Stimulated activated naive B cell treated with anti-CD40 and anti-IgM and Interleukin-4, amounts not matched to agents 10 μg/mL and 1 μg/mL and 100 μg/mL, for 72 hours (primary cell): ENCODE results near the gene CD300H.

Experiments used
- ATAC-seq, 2 donors: fragments of 150-1000 bp; cut with Tn5 transposase; replicated peaks; 2 replicates each; pipeline ENCODE4 v1.10.0; 2021; ENCODE audit warnings: moderate library complexity in 1 of 2
- DNase-seq: peaks from one replicate; pipeline ENCODE4 v3.0.0; 2021
- H3K27ac Mint-ChIP-seq: one replicate; pipeline ENCODE4 v1.8.0; 2022; ENCODE audit warnings: mild to moderate bottlenecking, mixed read lengths
- H3K27me3 Mint-ChIP-seq, 2 donors: one replicate each; pipeline ENCODE4 v1.8.0; 2022; ENCODE audit warnings: mixed read lengths in 2 of 2
- H3K36me3 Mint-ChIP-seq, 2 donors: one replicate each; pipeline ENCODE4 v1.8.0; 2022; ENCODE audit warnings: mixed read lengths in 2 of 2, mild to moderate bottlenecking in 1 of 2
- H3K4me1 Mint-ChIP-seq, 2 donors: one replicate each; pipeline ENCODE4 v1.8.0; 2022; ENCODE audit warnings: mixed read lengths in 2 of 2, mild to moderate bottlenecking in 1 of 2
- H3K4me3 Mint-ChIP-seq, 2 donors: one replicate each; pipeline ENCODE4 v1.8.0; 2022; ENCODE audit warnings: mild to moderate bottlenecking in 2 of 2, mixed read lengths in 2 of 2, moderate library complexity in 1 of 2
- H3K9me3 Mint-ChIP-seq, 2 donors: one replicate each; pipeline ENCODE4 v1.8.0; 2022; ENCODE audit warnings: mixed read lengths in 2 of 2, mild to moderate bottlenecking in 1 of 2

The CD300H gene

GRCh38 chr17:74599023-74599399 is 31.7 kb upstream of the CD300H start:
- ATAC-seq (peak; percentile 31 to 33), DNase-seq (no peak)
- Mint-ChIP-seq H3K9me3 (peaks cover 2 to 3% of the 10 kb centered on the region in 2 donors), H3K27ac (no peak overlapping the region), H3K36me3 (peaks cover 0 to 1% of the 10 kb centered on the region in 2 donors), H3K4me3 (no peak overlapping the region), H3K4me1 (peaks cover 25 to 46% of the 10 kb centered on the region in 2 donors), H3K27me3 (peaks cover 26 to 38% of the 10 kb centered on the region in 2 donors)

- peaks cover 24 to 41% of the 10 kb centered on the region in 2 donors for H3K4me1 Mint-ChIP-seq
Observed at GRCh38 chr17:74598346-74599022, 31.2 kb upstream of the CD300H start.

GRCh38 chr17:74597069-74597790 is 29.9 kb upstream of the CD300H start:
- peaks cover 2 to 3% of the 10 kb centered on the region in 2 donors for H3K9me3 Mint-ChIP-seq

More at GRCh38 chr17:74598346-74599022, 31.2 kb upstream of the CD300H start:
- Mint-ChIP-seq H3K27me3 (peaks cover 26 to 38% of the 10 kb centered on the region in 2 donors), H3K9me3 (peaks cover 2 to 3% of the 10 kb centered on the region in 2 donors), H3K27ac (no peak overlapping the region), H3K4me3 (no peak overlapping the region), H3K36me3 (peaks cover 0 to 1% of the 10 kb centered on the region in 2 donors)
- ATAC-seq (peak in 1 of 2 donors; percentile 14), DNase-seq (no peak)

GRCh38 chr17:74595037-74595750 is 27.9 kb upstream of the CD300H start:
- no peak overlapping the region for H3K4me3 Mint-ChIP-seq
- no peak for ATAC-seq
- peaks cover 3% of the 10 kb centered on the region in 2 donors for H3K9me3 Mint-ChIP-seq
- no peaks in the 10 kb centered on the region for H3K36me3 Mint-ChIP-seq
- peaks cover 14 to 28% of the 10 kb centered on the region in 2 donors for H3K27me3 Mint-ChIP-seq
- H3K27ac Mint-ChIP-seq: no peak overlapping the region
- peaks cover 24 to 28% of the 10 kb centered on the region in 2 donors for H3K4me1 Mint-ChIP-seq
- no peak for DNase-seq

More at GRCh38 chr17:74597069-74597790, 29.9 kb upstream of the CD300H start:
- no peak overlapping the region for H3K4me3 Mint-ChIP-seq
- ATAC-seq (no peak), DNase-seq (no peak)
- peaks cover 18 to 36% of the 10 kb centered on the region in 2 donors for H3K27me3 Mint-ChIP-seq
- H3K4me1 Mint-ChIP-seq: peaks cover 24 to 35% of the 10 kb centered on the region in 2 donors
- no peak overlapping the region for H3K27ac Mint-ChIP-seq
- H3K36me3 Mint-ChIP-seq: peaks cover 0 to 1% of the 10 kb centered on the region in 2 donors

- Mint-ChIP-seq H3K27me3 (peaks cover 17 to 21% of the 10 kb centered on the region in 2 donors), H3K9me3 (peaks cover 3% of the 10 kb centered on the region in 2 donors), H3K4me3 (no peak within 1 kb of the TSS), H3K27ac (no peak within 1 kb of the TSS), H3K4me1 (peaks cover 9 to 10% of the 10 kb centered on the region in 2 donors), H3K36me3 (no peaks in the 10 kb centered on the region)
- DNase-seq (no peak), ATAC-seq (peak; percentile 90 to 91)
Observed at GRCh38 chr17:74592087-74592990, 25.0 kb upstream of the CD300H start, which contains the start of gene CD300LD. TSS of gene CD300LD (minus strand) at chr17:74592283. CDS start at chr17:74592202, 81 bp downstream.

GRCh38 chr17:74591503-74591902 is 24.2 kb upstream of the CD300H start:
- Mint-ChIP-seq H3K4me1 (peaks cover 9 to 10% of the 10 kb centered on the region in 2 donors), H3K27ac (no peak overlapping the region), H3K4me3 (no peak overlapping the region), H3K9me3 (peaks cover 0 to 2% of the 10 kb centered on the region in 2 donors), H3K36me3 (no peaks in the 10 kb centered on the region), H3K27me3 (peaks cover 21 to 22% of the 10 kb centered on the region in 2 donors)
- no peak for DNase-seq
- no peak for ATAC-seq

GRCh38 chr17:74585711-74586110 is 18.4 kb upstream of the CD300H start:
- H3K4me1 Mint-ChIP-seq: no peaks in the 10 kb centered on the region
- peaks cover 24 to 35% of the 10 kb centered on the region in 2 donors for H3K27me3 Mint-ChIP-seq
- no peak overlapping the region for H3K4me3 Mint-ChIP-seq

GRCh38 chr17:74584292-74585060 is 17.2 kb upstream of the CD300H start:
- H3K4me1 Mint-ChIP-seq: peaks cover 0 to 7% of the 10 kb centered on the region in 2 donors
- no peaks in the 10 kb centered on the region for H3K36me3 Mint-ChIP-seq
- no peak for ATAC-seq
- H3K9me3 Mint-ChIP-seq: peaks cover 0 to 3% of the 10 kb centered on the region in 2 donors
- no peak overlapping the region for H3K27ac Mint-ChIP-seq
- DNase-seq: no peak
- no peak overlapping the region for H3K4me3 Mint-ChIP-seq
- H3K27me3 Mint-ChIP-seq: peaks cover 18 to 35% of the 10 kb centered on the region in 2 donors

More at GRCh38 chr17:74585711-74586110, 18.4 kb upstream of the CD300H start:
- no peak overlapping the region for H3K27ac Mint-ChIP-seq
- H3K9me3 Mint-ChIP-seq: peaks cover 0 to 3% of the 10 kb centered on the region in 2 donors
- no peaks in the 10 kb centered on the region for H3K36me3 Mint-ChIP-seq
- ATAC-seq (no peak), DNase-seq (no peak)

- H3K27me3 Mint-ChIP-seq: peaks cover 18 to 37% of the 10 kb centered on the region in 2 donors
- H3K4me1 Mint-ChIP-seq: peaks cover 2 to 14% of the 10 kb centered on the region in 2 donors
- H3K36me3 Mint-ChIP-seq: no peaks in the 10 kb centered on the region
- DNase-seq (no peak), ATAC-seq (no peak)
- no peak overlapping the region for H3K27ac Mint-ChIP-seq
- H3K4me3 Mint-ChIP-seq: no peak overlapping the region
- peaks cover 0 to 3% of the 10 kb centered on the region in 2 donors for H3K9me3 Mint-ChIP-seq
Observed at GRCh38 chr17:74582633-74583032, 15.3 kb upstream of the CD300H start.

GRCh38 chr17:74579900-74580299 is 12.6 kb upstream of the CD300H start:
- no peak overlapping the region for H3K27ac Mint-ChIP-seq
- peaks cover 0 to 3% of the 10 kb centered on the region in 2 donors for H3K9me3 Mint-ChIP-seq
- peaks cover 23 to 30% of the 10 kb centered on the region in 2 donors for H3K27me3 Mint-ChIP-seq
- DNase-seq (no peak), ATAC-seq (no peak)
- no peak overlapping the region for H3K4me3 Mint-ChIP-seq
- no peaks in the 10 kb centered on the region for H3K36me3 Mint-ChIP-seq
- H3K4me1 Mint-ChIP-seq: peaks cover 2 to 14% of the 10 kb centered on the region in 2 donors

- no peak overlapping the region for H3K4me3 Mint-ChIP-seq
- no peak for ATAC-seq
Observed at GRCh38 chr17:74578979-74579378, 11.7 kb upstream of the CD300H start.

GRCh38 chr17:74574489-74575142 is 7.3 kb upstream of the CD300H start:
- Mint-ChIP-seq H3K27ac (peak overlapping the region; percentile 56), H3K36me3 (no peaks in the 10 kb centered on the region), H3K4me3 (no peak overlapping the region), H3K4me1 (peaks cover 2 to 11% of the 10 kb centered on the region in 2 donors), H3K27me3 (peaks cover 34 to 59% of the 10 kb centered on the region in 2 donors), H3K9me3 (no peaks in the 10 kb centered on the region)
- ATAC-seq (no peak), DNase-seq (no peak)

More at GRCh38 chr17:74578979-74579378, 11.7 kb upstream of the CD300H start:
- Mint-ChIP-seq H3K27ac (no peak overlapping the region), H3K27me3 (peaks cover 28 to 35% of the 10 kb centered on the region in 2 donors), H3K36me3 (no peaks in the 10 kb centered on the region), H3K9me3 (peaks cover 0 to 3% of the 10 kb centered on the region in 2 donors), H3K4me1 (peaks cover 2 to 14% of the 10 kb centered on the region in 2 donors)
- DNase-seq: no peak
